ENCODE measurements around the gene TCTN2.

DNA sequence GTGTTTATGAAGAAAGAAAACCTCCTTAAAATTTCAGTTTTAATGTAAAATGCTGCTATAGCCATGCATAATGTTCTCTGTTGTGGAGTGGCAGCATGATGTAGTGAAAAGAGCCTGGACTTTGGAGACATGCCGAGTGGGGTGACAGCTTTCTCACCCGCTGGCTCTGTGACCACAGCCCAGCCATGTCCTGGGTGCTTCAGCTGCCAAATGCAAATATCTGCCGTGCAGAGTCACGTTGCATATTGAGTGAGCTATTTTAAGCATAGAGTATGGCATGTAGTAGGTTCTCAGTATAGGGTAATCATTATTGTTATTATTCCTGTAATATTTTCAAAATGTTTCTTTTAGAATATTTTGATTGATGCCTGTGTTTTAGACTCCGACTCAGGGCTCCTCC is 15.5 kb upstream of the TCTN2 start:
- TF ChIP-seq, protein P1, sequence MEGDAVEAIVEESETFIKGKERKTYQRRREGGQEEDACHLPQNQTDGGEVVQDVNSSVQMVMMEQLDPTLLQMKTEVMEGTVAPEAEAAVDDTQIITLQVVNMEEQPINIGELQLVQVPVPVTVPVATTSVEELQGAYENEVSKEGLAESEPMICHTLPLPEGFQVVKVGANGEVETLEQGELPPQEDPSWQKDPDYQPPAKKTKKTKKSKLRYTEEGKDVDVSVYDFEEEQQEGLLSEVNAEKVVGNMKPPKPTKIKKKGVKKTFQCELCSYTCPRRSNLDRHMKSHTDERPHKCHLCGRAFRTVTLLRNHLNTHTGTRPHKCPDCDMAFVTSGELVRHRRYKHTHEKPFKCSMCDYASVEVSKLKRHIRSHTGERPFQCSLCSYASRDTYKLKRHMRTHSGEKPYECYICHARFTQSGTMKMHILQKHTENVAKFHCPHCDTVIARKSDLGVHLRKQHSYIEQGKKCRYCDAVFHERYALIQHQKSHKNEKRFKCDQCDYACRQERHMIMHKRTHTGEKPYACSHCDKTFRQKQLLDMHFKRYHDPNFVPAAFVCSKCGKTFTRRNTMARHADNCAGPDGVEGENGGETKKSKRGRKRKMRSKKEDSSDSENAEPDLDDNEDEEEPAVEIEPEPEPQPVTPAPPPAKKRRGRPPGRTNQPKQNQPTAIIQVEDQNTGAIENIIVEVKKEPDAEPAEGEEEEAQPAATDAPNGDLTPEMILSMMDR (IDR thresholded peaks at IDR 0.05; ENCODE audit: borderline replicate concordance, extremely low read depth, low read length, poor library complexity, severe bottlenecking) = no peak
- TF ChIP-seq EZH2 (IDR thresholded peaks at IDR 0.05; ENCODE audit: borderline replicate concordance, low read depth, low read length, severe bottlenecking) = no peak

Data from DND-41 (cell line).